Measurements from ENCODE around the gene THSD7A.

DNA sequence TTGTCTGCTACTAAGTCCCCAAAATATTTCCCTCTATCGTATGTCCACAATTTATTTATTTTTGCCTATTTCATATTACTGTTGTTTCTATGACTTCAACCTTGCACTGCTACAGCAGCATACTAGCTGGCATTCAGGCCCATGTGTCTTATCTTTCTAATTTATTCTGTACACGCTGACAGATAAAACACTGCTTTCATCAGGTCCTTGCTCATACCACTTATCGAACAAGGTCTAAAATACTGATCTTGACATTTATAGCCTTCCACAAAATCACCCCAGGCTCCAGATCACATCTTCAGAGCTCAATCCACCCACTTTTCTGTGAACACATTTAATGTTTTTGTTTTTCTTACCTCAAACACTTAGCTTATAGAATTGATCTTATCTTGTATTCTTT is 374.6 kb downstream of the THSD7A start:
- TF ChIP-seq, protein P1, sequence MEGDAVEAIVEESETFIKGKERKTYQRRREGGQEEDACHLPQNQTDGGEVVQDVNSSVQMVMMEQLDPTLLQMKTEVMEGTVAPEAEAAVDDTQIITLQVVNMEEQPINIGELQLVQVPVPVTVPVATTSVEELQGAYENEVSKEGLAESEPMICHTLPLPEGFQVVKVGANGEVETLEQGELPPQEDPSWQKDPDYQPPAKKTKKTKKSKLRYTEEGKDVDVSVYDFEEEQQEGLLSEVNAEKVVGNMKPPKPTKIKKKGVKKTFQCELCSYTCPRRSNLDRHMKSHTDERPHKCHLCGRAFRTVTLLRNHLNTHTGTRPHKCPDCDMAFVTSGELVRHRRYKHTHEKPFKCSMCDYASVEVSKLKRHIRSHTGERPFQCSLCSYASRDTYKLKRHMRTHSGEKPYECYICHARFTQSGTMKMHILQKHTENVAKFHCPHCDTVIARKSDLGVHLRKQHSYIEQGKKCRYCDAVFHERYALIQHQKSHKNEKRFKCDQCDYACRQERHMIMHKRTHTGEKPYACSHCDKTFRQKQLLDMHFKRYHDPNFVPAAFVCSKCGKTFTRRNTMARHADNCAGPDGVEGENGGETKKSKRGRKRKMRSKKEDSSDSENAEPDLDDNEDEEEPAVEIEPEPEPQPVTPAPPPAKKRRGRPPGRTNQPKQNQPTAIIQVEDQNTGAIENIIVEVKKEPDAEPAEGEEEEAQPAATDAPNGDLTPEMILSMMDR (IDR thresholded peaks at IDR 0.05) = no peak
- TF ChIP-seq POLR2AphosphoS5 (IDR thresholded peaks at IDR 0.05) = no peak

Data from breast epithelium (tissue), 3 donors.